HCT116 (cell line): ENCODE data around the gene GRIK4. TPM values are rescaled to one million over a fixed set of nuclear protein-coding genes. Genes with fewer than 3 reads are reported as not detected.

Experiments used
- ATAC-seq: fragments of 200-7000 bp; cut with Tn5 transposase; 2 replicates; pipeline ENCODE4 v1.9.1; 2020; ENCODE audit warnings: mild to moderate bottlenecking, moderate library complexity
- BruUV-seq: library from RNA; stranded (reverse); fragments of 400-500 nt; replicated peaks from 2 replicates; lab custom pipeline; 2021; lab: Mats Ljungman, UMichigan
- CTCF ChIA-PET: fragments of 300-600 bp; sonication (Branson Sonifier 250); formaldehyde crosslinking; loops from one replicate; lab custom pipeline; 2021; ENCODE audit warnings: antibody characterized with exemption; lab: Charles Lee
- POLR2A ChIA-PET: fragments of 300-600, 350-600 bp; sonication (Branson Sonifier 250); formaldehyde crosslinking; loops from one replicate; lab custom pipeline; 2021; ENCODE audit warnings: antibody characterized with exemption; lab: Charles Lee
- RAD21 ChIA-PET, 2 experiments: fragments of 300-600 bp; sonication (Branson Sonifier 250); formaldehyde crosslinking; loops; one replicate each; lab custom pipeline; 2023; ENCODE audit warnings: low total read pairs in 2 of 2; ENCODE audit not compliant: uncharacterized antibody in 2 of 2, unreplicated experiment in 2 of 2, low non-redundant PET in 1 of 2; lab: Charles Lee
- DNase-seq: peaks from one replicate; pipeline ENCODE4 v3.0.0-alpha.2; 2010; ENCODE audit warnings: low read depth, low spot score
- H2AFZ ChIP-seq: fragments of 200-600 bp; shearing (Covaris generic), sonication (generic); 2 replicates; pipeline ENCODE4 v1.6.1; 2017; ENCODE audit warnings: low read depth, mixed run types, mixed read lengths, antibody characterized with exemption, low read length; ENCODE audit not compliant: poor library complexity, severe bottlenecking
- H3K27ac ChIP-seq: 2 replicates; pipeline ENCODE4 v1.5.1; 2012; ENCODE audit warnings: low read depth, low read length
- H3K27me3 ChIP-seq: fragments of 200-600 bp; sonication (generic); 2 replicates; pipeline ENCODE4 v1.6.1; 2016; ENCODE audit warnings: mixed run types, low read length, mixed read lengths; ENCODE audit not compliant: insufficient read depth
- H3K36me3 ChIP-seq, 2 experiments: fragments of 200-500 bp in 1 of 2; fragments of 200-600 bp in 1 of 2; sonication (Bioruptor generic) in 1 of 2; sonication (generic) in 1 of 2; 2 replicates each; pipeline versions ENCODE4 v1.5.1 to v1.6.1; 2014 to 2016; ENCODE audit warnings: low read length in 2 of 2, inconsistent platforms in 1 of 2, mixed read lengths in 1 of 2, mixed run types in 1 of 2; ENCODE audit not compliant: insufficient read depth in 2 of 2, control insufficient read depth in 1 of 2
- H3K4me1 ChIP-seq, 2 experiments: fragments of 200-600 bp in 1 of 2; sonication (generic) in 1 of 2; 2 replicates each; pipeline versions ENCODE4 v1.5.1 to v1.6.1; 2012 to 2017; ENCODE audit warnings: low read length in 2 of 2, inconsistent platforms in 1 of 2, mild to moderate bottlenecking in 1 of 2, mixed read lengths in 1 of 2, mixed run types in 1 of 2, moderate library complexity in 1 of 2; ENCODE audit not compliant: insufficient read depth in 2 of 2, control insufficient read depth in 1 of 2
- H3K4me2 ChIP-seq: fragments of 200-600 bp; sonication (generic); 2 replicates; pipeline ENCODE4 v1.6.1; 2017; ENCODE audit warnings: mixed run types, low read length, mixed read lengths
- H3K4me3 ChIP-seq, 2 experiments: fragments of 200-600 bp in 1 of 2; sonication (generic) in 1 of 2; replicated peaks in 1 of 2; 2 replicates each; pipeline ENCODE4 v1.5.1; 2011 to 2016; ENCODE audit warnings: low read length in 2 of 2, control low read depth in 1 of 2, low read depth in 1 of 2, mild to moderate bottlenecking in 1 of 2, mixed read lengths in 1 of 2, mixed run types in 1 of 2
- H3K79me2 ChIP-seq: fragments of 200-600 bp; sonication (generic); 2 replicates; pipeline ENCODE4 v1.6.1; 2017; ENCODE audit warnings: mild to moderate bottlenecking, mixed run types, low read length, moderate library complexity, mixed read lengths; ENCODE audit not compliant: insufficient read depth
- H3K9ac ChIP-seq: fragments of 200-600 bp; sonication (generic); 2 replicates; pipeline ENCODE4 v1.6.1; 2016; ENCODE audit warnings: low read length, mixed read lengths
- H3K9me2 ChIP-seq: fragments of 200-600 bp; sonication (generic), shearing (Covaris generic); 2 replicates; pipeline ENCODE4 v1.6.1; 2017; ENCODE audit warnings: mixed run types, mild to moderate bottlenecking, moderate library complexity; ENCODE audit not compliant: insufficient read depth
- H3K9me3 ChIP-seq, 2 experiments: fragments of 200-500 bp in 1 of 2; fragments of 200-600 bp in 1 of 2; sonication (Bioruptor generic) in 1 of 2; sonication (generic) in 1 of 2; 2 replicates each; pipeline ENCODE4 v1.6.1; 2014 to 2017; ENCODE audit warnings: low read length in 2 of 2, mixed read lengths in 2 of 2, inconsistent platforms in 1 of 2, low read depth in 1 of 2, mild to moderate bottlenecking in 1 of 2, mixed run types in 1 of 2, moderate library complexity in 1 of 2; ENCODE audit not compliant: control insufficient read depth in 1 of 2, insufficient read depth in 1 of 2
- H4K20me1 ChIP-seq: fragments of 200-600 bp; sonication (generic), shearing (Covaris generic); 2 replicates; pipeline ENCODE4 v1.6.1; 2017; ENCODE audit warnings: mixed run types, mild to moderate bottlenecking, moderate library complexity; ENCODE audit not compliant: insufficient read depth
- CEBPB ChIP-seq: IDR thresholded peaks from 2 replicates; pipeline ENCODE4 v1.6.1; 2012; ENCODE audit warnings: low read depth
- ELF1 ChIP-seq: IDR thresholded peaks from 2 replicates; pipeline ENCODE4 v1.6.1; 2012; ENCODE audit warnings: low read depth, borderline replicate concordance
- FOSL1 ChIP-seq: IDR thresholded peaks from 2 replicates; pipeline ENCODE4 v1.6.1; 2012; ENCODE audit warnings: low read depth
- POLR2AphosphoS5 ChIP-seq: IDR thresholded peaks from 2 replicates; pipeline ENCODE4 v1.6.1; 2011; ENCODE audit warnings: mild to moderate bottlenecking, low read depth, low read length, moderate library complexity
- RAD21 ChIP-seq: IDR thresholded peaks from 2 replicates; pipeline ENCODE4 v1.6.1; 2012; ENCODE audit warnings: low read depth, mild to moderate bottlenecking
- SP1 ChIP-seq: IDR thresholded peaks from 2 replicates; pipeline ENCODE4 v1.6.1; 2012; ENCODE audit warnings: low read depth
- TCF7L2 ChIP-seq: IDR thresholded peaks from 2 replicates; pipeline ENCODE4 v1.7.0; 2011; ENCODE audit warnings: borderline replicate concordance, inconsistent platforms; ENCODE audit not compliant: insufficient read depth, insufficient read length; ENCODE audit errors: extremely low read depth
- ZNF274 ChIP-seq: fragments of 200-500 bp; sonication (Bioruptor generic); IDR thresholded peaks from 2 replicates; pipeline ENCODE4 v1.6.1; 2014; ENCODE audit warnings: mild to moderate bottlenecking, low read depth, low read length, inconsistent platforms
- intact Hi-C: fragments of 100-400 bp; cut with micrococcal nuclease; formaldehyde crosslinking; loops from 2 replicates; pipeline ENCODE4 v1.10.0; 2022
- total RNA-seq: library from RNA; stranded (reverse); gene quantifications from one replicate; pipeline ENCODE4 v1.2.1, GENCODE V29; 2021; ENCODE audit not compliant: unreplicated experiment
- TF ChIP-seq, protein P1 (sequence below), 3 experiments: fragments of 200-600 bp in 1 of 3; sonication (generic) in 1 of 3; IDR thresholded peaks in 2 of 3; conservative IDR thresholded peaks in 1 of 3; 2 replicates each; pipeline ENCODE4 v1.5.1; 2012 to 2017; ENCODE audit warnings: low read depth in 2 of 3, low read length in 2 of 3, antibody characterized with exemption in 1 of 3, borderline replicate concordance in 1 of 3, control low read depth in 1 of 3, mild to moderate bottlenecking in 1 of 3, mixed read lengths in 1 of 3, mixed run types in 1 of 3, moderate library complexity in 1 of 3; ENCODE audit not compliant: insufficient read depth in 1 of 3
- TF ChIP-seq, protein P2 (sequence below): IDR thresholded peaks from 2 replicates; pipeline ENCODE4 v1.6.1; 2012
- TF ChIP-seq, protein P3 (sequence below): IDR thresholded peaks from 2 replicates; pipeline ENCODE4 v1.6.1; 2012

The GRIK4 gene
- total RNA-seq, 1 experiment from 2014 or later, result 0.52 TPM

DNA sequence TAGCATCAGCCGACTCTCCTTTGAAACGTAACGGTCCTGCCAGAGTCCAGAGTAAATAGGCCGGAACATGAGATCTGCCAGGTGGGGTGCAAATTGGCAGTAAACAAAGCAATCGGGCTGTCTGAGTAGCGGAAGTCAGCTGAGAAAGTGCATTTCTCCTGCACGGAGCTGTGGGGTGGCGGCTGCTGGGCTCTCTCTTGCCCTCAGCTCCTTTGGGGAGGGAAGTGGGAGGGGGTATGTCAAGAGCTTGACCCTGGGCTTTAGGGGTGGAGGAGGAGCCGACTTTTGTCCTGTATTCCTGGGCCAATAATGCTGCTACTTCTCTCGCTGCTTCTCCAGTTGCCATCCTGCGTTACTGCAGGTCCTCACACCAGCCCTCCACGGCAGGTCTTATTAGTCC lies 11.6 kb downstream of the GRIK4 start (continued):
- TF ChIP-seq, protein P1, sequence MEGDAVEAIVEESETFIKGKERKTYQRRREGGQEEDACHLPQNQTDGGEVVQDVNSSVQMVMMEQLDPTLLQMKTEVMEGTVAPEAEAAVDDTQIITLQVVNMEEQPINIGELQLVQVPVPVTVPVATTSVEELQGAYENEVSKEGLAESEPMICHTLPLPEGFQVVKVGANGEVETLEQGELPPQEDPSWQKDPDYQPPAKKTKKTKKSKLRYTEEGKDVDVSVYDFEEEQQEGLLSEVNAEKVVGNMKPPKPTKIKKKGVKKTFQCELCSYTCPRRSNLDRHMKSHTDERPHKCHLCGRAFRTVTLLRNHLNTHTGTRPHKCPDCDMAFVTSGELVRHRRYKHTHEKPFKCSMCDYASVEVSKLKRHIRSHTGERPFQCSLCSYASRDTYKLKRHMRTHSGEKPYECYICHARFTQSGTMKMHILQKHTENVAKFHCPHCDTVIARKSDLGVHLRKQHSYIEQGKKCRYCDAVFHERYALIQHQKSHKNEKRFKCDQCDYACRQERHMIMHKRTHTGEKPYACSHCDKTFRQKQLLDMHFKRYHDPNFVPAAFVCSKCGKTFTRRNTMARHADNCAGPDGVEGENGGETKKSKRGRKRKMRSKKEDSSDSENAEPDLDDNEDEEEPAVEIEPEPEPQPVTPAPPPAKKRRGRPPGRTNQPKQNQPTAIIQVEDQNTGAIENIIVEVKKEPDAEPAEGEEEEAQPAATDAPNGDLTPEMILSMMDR (IDR thresholded peaks at IDR 0.05 in 2 of 3, conservative IDR thresholded peaks at IDR 0.05 in 1 of 3; ENCODE audit: borderline replicate concordance in 1 of 3, insufficient read depth in 1 of 3, low read depth in 2 of 3, low read length in 2 of 3), result no peak
- TF ChIP-seq RAD21 (no peak), CEBPB (no peak), SP1 (no peak), POLR2AphosphoS5 (no peak), TCF7L2 (no peak), FOSL1 (no peak)
- TF ChIP-seq, protein P2, sequence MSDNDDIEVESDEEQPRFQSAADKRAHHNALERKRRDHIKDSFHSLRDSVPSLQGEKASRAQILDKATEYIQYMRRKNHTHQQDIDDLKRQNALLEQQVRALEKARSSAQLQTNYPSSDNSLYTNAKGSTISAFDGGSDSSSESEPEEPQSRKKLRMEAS, result no peak
- TF ChIP-seq, protein P3, sequence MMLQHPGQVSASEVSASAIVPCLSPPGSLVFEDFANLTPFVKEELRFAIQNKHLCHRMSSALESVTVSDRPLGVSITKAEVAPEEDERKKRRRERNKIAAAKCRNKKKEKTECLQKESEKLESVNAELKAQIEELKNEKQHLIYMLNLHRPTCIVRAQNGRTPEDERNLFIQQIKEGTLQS, result no peak

DNA sequence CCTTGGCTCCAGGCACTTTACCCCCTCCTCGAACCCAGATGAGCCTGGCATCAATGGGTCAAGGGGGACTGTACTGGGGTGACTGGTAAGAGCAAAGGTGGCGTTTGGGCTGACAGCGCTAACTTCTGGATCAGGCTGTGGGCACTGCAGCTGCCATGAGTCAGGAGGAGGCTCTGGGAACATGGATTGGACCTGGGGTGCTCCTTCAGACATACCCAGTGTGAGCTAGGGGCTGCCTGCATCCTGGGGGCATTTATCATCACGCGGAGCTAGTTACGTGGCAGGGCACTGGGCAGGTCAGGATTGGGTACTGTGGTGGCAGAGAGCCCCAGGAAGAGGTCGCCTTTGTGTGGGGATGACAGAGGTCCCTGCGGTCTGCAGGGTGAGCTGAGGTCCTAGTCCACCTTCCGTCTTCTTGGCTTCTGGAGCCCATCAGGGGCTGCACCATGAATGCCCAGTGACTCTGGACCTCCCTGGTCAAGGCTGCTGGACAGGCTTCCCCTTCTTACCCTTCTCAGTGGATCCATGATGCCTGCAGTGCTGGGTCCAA lies 13.1 kb downstream of the GRIK4 start:
- H3K4me2 ChIP-seq, result no peak overlapping the region
- H3K27me3 ChIP-seq, result no peaks in the 10 kb centered on the region
- no peak overlapping the region for H2AFZ ChIP-seq
- no peaks in the 10 kb centered on the region for H3K79me2 ChIP-seq
- no peak for DNase-seq
- no peaks in the 10 kb centered on the region for H4K20me1 ChIP-seq
- H3K36me3 ChIP-seq, result no peaks in the 10 kb centered on the region
- H3K4me1 ChIP-seq, result no peaks in the 10 kb centered on the region
- POLR2A ChIA-PET, result no interaction called here
- RAD21 ChIA-PET, result no interaction called here
- H3K9me2 ChIP-seq, result no peaks in the 10 kb centered on the region
- CTCF ChIA-PET, result no interaction called here
- intact Hi-C loops, result no loop called here
- no peak overlapping the region for H3K9ac ChIP-seq
- ATAC-seq, result no peak
- TF ChIP-seq ELF1 (no peak), SP1 (no peak), CEBPB (no peak), ZNF274 (no peak), FOSL1 (no peak)
- TF ChIP-seq, protein P3, result no peak
- no peak overlapping the region for H3K4me3 ChIP-seq
- BruUV-seq, result no TSS peak
- no peak overlapping the region for H3K27ac ChIP-seq
- H3K9me3 ChIP-seq, result no peaks in the 10 kb centered on the region
